H9 (cell line): ENCODE results near the gene MYD88. TPM values are rescaled to one million over a fixed set of nuclear protein-coding genes. Genes with fewer than 3 reads are reported as not detected.

Experiments used
- DNase-seq: peaks from one replicate; pipeline ENCODE4 v3.0.0-alpha.2; 2017
- H2AFZ ChIP-seq: one replicate; pipeline ENCODE4 v1.6.1; 2013; ENCODE audit warnings: mild to moderate bottlenecking, low read length, control low read depth, moderate library complexity
- H2AK5ac ChIP-seq: 2 replicates; pipeline ENCODE4 v1.6.1; 2013; ENCODE audit warnings: low read length, control low read depth, mixed read lengths; ENCODE audit not compliant: insufficient read length
- H2BK120ac ChIP-seq: one replicate; pipeline ENCODE4 v1.6.1; 2013; ENCODE audit warnings: low read depth, mild to moderate bottlenecking, low read length, control low read depth, inconsistent platforms; ENCODE audit not compliant: poor library complexity, severe bottlenecking
- H2BK12ac ChIP-seq: 2 replicates; pipeline ENCODE4 v1.6.1; 2013; ENCODE audit warnings: low read length, control low read depth, mixed read lengths, low read depth; ENCODE audit not compliant: insufficient read length
- H2BK15ac ChIP-seq: 2 replicates; pipeline ENCODE4 v1.6.1; 2013; ENCODE audit warnings: low read depth, low read length, control low read depth
- H2BK20ac ChIP-seq: one replicate; pipeline ENCODE4 v1.6.1; 2013; ENCODE audit warnings: low read depth, mild to moderate bottlenecking, low read length, control low read depth, inconsistent platforms; ENCODE audit not compliant: poor library complexity, severe bottlenecking
- H2BK5ac ChIP-seq: 2 replicates; pipeline ENCODE4 v1.6.1; 2013; ENCODE audit warnings: low read length, control low read depth, mixed read lengths; ENCODE audit not compliant: insufficient read length
- H3K14ac ChIP-seq: 2 replicates; pipeline ENCODE4 v1.6.1; 2013; ENCODE audit warnings: low read length, control low read depth; ENCODE audit not compliant: insufficient read depth
- H3K18ac ChIP-seq: 2 replicates; pipeline ENCODE4 v1.6.1; 2013; ENCODE audit warnings: low read depth, mild to moderate bottlenecking, mixed read lengths, low read length, control low read depth; ENCODE audit not compliant: insufficient read length
- H3K23ac ChIP-seq: 2 replicates; pipeline ENCODE4 v1.6.1; 2013; ENCODE audit warnings: low read length, control low read depth, mixed read lengths, low read depth; ENCODE audit not compliant: insufficient read length
- H3K23me2 ChIP-seq: 2 replicates; pipeline ENCODE4 v1.6.1; 2013; ENCODE audit warnings: low read depth, mild to moderate bottlenecking, mixed read lengths, low read length, control low read depth; ENCODE audit not compliant: insufficient read length, poor library complexity, severe bottlenecking
- H3K27ac ChIP-seq: 2 replicates; pipeline ENCODE4 v1.5.1; 2013; ENCODE audit warnings: low read length, control low read depth, mixed read lengths, low read depth; ENCODE audit not compliant: insufficient read length
- H3K27me3 ChIP-seq: 2 replicates; pipeline ENCODE4 v1.6.1; 2013; ENCODE audit warnings: low read length, control low read depth, inconsistent platforms; ENCODE audit not compliant: insufficient read depth
- H3K4ac ChIP-seq: 2 replicates; pipeline ENCODE4 v1.6.1; 2013; ENCODE audit warnings: low read depth, mild to moderate bottlenecking, control low read depth, inconsistent platforms, low read length, moderate library complexity
- H3K4me1 ChIP-seq: 2 replicates; pipeline ENCODE4 v1.6.1; 2013; ENCODE audit warnings: low read length, control low read depth, inconsistent platforms; ENCODE audit not compliant: insufficient read depth
- H3K4me2 ChIP-seq: 2 replicates; pipeline ENCODE4 v1.6.1; 2013; ENCODE audit warnings: low read length, control low read depth, mixed read lengths; ENCODE audit not compliant: insufficient read length, insufficient read depth
- H3K56ac ChIP-seq: 2 replicates; pipeline ENCODE4 v1.6.1; 2013; ENCODE audit warnings: low read depth, mild to moderate bottlenecking, mixed read lengths, low read length, control low read depth; ENCODE audit not compliant: insufficient read length
- H3K79me1 ChIP-seq: 2 replicates; pipeline ENCODE4 v1.6.1; 2013; ENCODE audit warnings: low read depth, mild to moderate bottlenecking, moderate library complexity, low read length, control low read depth, inconsistent platforms; ENCODE audit not compliant: insufficient read depth, poor library complexity, severe bottlenecking
- H3K79me2 ChIP-seq: 2 replicates; pipeline ENCODE4 v1.6.1; 2013; ENCODE audit warnings: low read length, control low read depth, inconsistent platforms; ENCODE audit not compliant: insufficient read depth
- H3K9ac ChIP-seq: 2 replicates; pipeline ENCODE4 v1.6.1; 2013; ENCODE audit warnings: low read length, control low read depth, mixed read lengths; ENCODE audit not compliant: insufficient read length; ENCODE audit errors: extremely low read depth
- H3K9me3 ChIP-seq: one replicate; pipeline ENCODE4 v1.6.1; 2013; ENCODE audit warnings: low read depth, low read length, inconsistent platforms; ENCODE audit not compliant: control insufficient read depth
- H3T11ph ChIP-seq: one replicate; pipeline ENCODE4 v1.6.1; 2013; ENCODE audit warnings: mild to moderate bottlenecking, low read length, control low read depth, inconsistent platforms
- H4K20me1 ChIP-seq: one replicate; pipeline ENCODE4 v1.6.1; 2013; ENCODE audit not compliant: control insufficient read depth, insufficient read length, insufficient read depth
- H4K5ac ChIP-seq: 2 replicates; pipeline ENCODE4 v1.6.1; 2013; ENCODE audit warnings: low read depth, mild to moderate bottlenecking, mixed read lengths, low read length, control low read depth; ENCODE audit not compliant: insufficient read length
- H4K8ac ChIP-seq: replicated peaks from 2 replicates; pipeline ENCODE4 v1.6.1; 2013; ENCODE audit warnings: low read length, control low read depth, mixed read lengths, low read depth; ENCODE audit not compliant: insufficient read length
- H4K91ac ChIP-seq: 2 replicates; pipeline ENCODE4 v1.6.1; 2013; ENCODE audit warnings: low read depth, mild to moderate bottlenecking, moderate library complexity, mixed read lengths, low read length, control low read depth; ENCODE audit not compliant: insufficient read length
- H3K27ac Mint-ChIP-seq, 3 experiments: 2 replicates in 2 of 3; 3 replicates in 1 of 3; pipeline ENCODE4 v1.8.0; 2020 to 2021; ENCODE audit warnings: mixed read lengths in 3 of 3, mild to moderate bottlenecking in 1 of 3, moderate library complexity in 1 of 3
- H3K27me3 Mint-ChIP-seq: 2 replicates; pipeline ENCODE4 v1.8.0; 2021; ENCODE audit warnings: low read depth, mild to moderate bottlenecking, moderate library complexity, mixed read lengths
- H3K36me3 Mint-ChIP-seq, 3 experiments: 2 replicates in 2 of 3; 3 replicates in 1 of 3; pipeline ENCODE4 v1.8.0; 2020 to 2021; ENCODE audit warnings: low read depth in 3 of 3, mixed read lengths in 3 of 3; ENCODE audit not compliant: insufficient read depth in 1 of 3
- H3K4me1 Mint-ChIP-seq, 2 experiments: 2 replicates each; pipeline ENCODE4 v1.8.0; 2020; ENCODE audit warnings: mixed read lengths in 2 of 2
- H3K4me3 Mint-ChIP-seq, 2 experiments: 2 replicates in 1 of 2; 3 replicates in 1 of 2; pipeline ENCODE4 v1.8.0; 2020 to 2021; ENCODE audit warnings: mild to moderate bottlenecking in 2 of 2, mixed read lengths in 2 of 2, moderate library complexity in 1 of 2
- H3K9me3 Mint-ChIP-seq, 2 experiments: 2 replicates in 1 of 2; 3 replicates in 1 of 2; pipeline ENCODE4 v1.8.0; 2020; ENCODE audit warnings: mild to moderate bottlenecking in 2 of 2, mixed read lengths in 2 of 2, moderate library complexity in 1 of 2
- CTCF ChIP-seq: fragments of 200-600 bp; sonication (generic); conservative IDR thresholded peaks from 3 replicates; pipeline ENCODE4 v1.8.0; 2021; ENCODE audit warnings: antibody characterized with exemption, mild to moderate bottlenecking
- WGBS: extraction: QIAGEN DNeasy Blood & Tissue Kit; methylation state at CpG from one replicate; pipeline ENCODE4 v1.1.7; 2013; ENCODE audit warnings: missing lambda C conversion rate, low lambda C conversion rate, mixed read lengths; ENCODE audit not compliant: insufficient read length; ENCODE audit errors: extremely low coverage; 5-methylcytosine and 5-hydroxymethylcytosine counted together
- total RNA-seq: library from RNA; stranded (reverse); gene quantifications from 2 replicates; pipeline ENCODE4 v1.2.1, GENCODE V29; 2021

Gene MYD88
- total RNA-seq, 1 experiment from 2014 or later, result 33.4 TPM

DNA sequence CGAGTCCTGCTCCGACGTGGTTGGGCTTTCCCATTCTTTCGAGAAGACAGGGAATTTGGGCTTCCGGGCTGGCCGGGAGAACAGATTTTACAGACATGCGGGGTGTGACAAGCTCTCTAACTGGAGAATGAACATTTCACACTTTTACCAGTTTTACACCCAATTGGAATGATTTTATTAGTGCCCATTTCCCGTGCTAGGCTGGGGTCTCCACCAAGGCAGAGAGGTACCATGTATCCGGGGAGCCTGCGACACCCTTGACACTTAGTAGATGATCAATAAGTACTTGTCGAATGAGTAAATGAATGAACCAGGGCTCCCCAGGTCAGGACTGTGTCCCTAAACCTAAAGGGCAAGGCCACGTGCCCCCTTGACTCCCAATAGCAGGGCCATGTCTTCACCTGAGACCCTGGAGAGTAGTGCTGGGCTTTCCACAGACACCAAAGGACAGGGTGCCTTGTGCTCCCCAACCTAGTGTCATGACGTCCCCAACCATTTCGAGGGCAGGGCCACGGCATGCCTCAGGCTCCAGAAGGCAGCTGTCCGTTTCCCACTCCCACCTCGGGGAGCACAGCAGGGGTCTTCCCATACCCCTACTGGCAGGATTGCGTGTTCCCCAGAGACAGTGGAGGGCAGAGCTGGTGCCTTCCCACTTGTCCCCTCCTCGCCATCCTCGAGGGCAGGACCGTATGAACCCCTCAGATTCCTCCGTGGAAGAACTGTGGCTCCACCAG is 679 bp upstream of the MYD88 start:
- Histone ChIP-seq H3K56ac (no peak overlapping the region), H3K23ac (no peak overlapping the region), H3K4me2 (peak overlapping the region; percentile 80), H2BK12ac (no peak overlapping the region), H2BK120ac (no peak overlapping the region), H4K20me1 (no peaks in the 10 kb centered on the region), H3K18ac (peak overlapping the region; percentile 53), H3K9ac (peak overlapping the region; percentile 42), H4K8ac (no peak overlapping the region), H2BK15ac (no peak overlapping the region), H3K79me2 (no peaks in the 10 kb centered on the region), H3K23me2 (peaks cover 18% of the 10 kb centered on the region), H4K91ac (no peak overlapping the region), H3K14ac (no peak overlapping the region), H3K27me3 (no peaks in the 10 kb centered on the region), H3K79me1 (no peaks in the 10 kb centered on the region), H2AK5ac (no peak overlapping the region), H3K27ac (no peak overlapping the region), H3T11ph (no peak overlapping the region), H2AFZ (no peak overlapping the region), H3K4ac (no peak overlapping the region), H2BK20ac (no peak overlapping the region), H4K5ac (no peak overlapping the region), H2BK5ac (no peak overlapping the region), H3K9me3 (no peaks in the 10 kb centered on the region), H3K4me1 (peaks cover 8% of the 10 kb centered on the region; the same call in 1 of the 2 replicates)
- peak; percentile 65 for DNase-seq
- WGBS, result no CpG with 5 or more reads among the region's 22 CpGs
- Mint-ChIP-seq H3K36me3 (peaks cover 29 to 55% (median 30%) of the 10 kb centered on the region in 3 experiments), H3K27me3 (no peaks in the 10 kb centered on the region; the same call in 1 of the 2 replicates), H3K4me1 (peaks cover 37 to 42% of the 10 kb centered on the region in 2 experiments), H3K9me3 (no peaks in the 10 kb centered on the region; a peak in 1 of 5 replicates), H3K4me3 (peak overlapping the region; percentile 91 to 92), H3K27ac (peak overlapping the region; percentile 84 to 96 (median 96))
- TF ChIP-seq CTCF, result peak; percentile 47
